HG02759 (cell line): ENCODE results near the gene RNF144A.
A peak's percentile ranks its signal among the peaks of the same experiment; 100 is the strongest.

Experiments used
- ATAC-seq: cut with Tn5 transposase; IDR thresholded peaks from one replicate; pipeline ENCODE4 v1.9.1; 2021; ENCODE audit warnings: mild to moderate bottlenecking, moderate library complexity; ENCODE audit not compliant: unreplicated experiment

The RNF144A gene

GRCh38 chr2:7071154-7071553, 153.9 kb downstream of the RNF144A start:
- no peak for ATAC-seq

- peak; percentile 84 for ATAC-seq
Measured at GRCh38 chr2:7071916-7072556, 154.8 kb downstream of the RNF144A start.

- ATAC-seq, result no peak
Measured at GRCh38 chr2:7073901-7074300, 156.7 kb downstream of the RNF144A start.

GRCh38 chr2:7075834-7076233, 158.6 kb downstream of the RNF144A start:
- ATAC-seq, result no peak

GRCh38 chr2:7077660-7078267, 160.6 kb downstream of the RNF144A start:
- ATAC-seq, result no peak

GRCh38 chr2:7083580-7084509, 166.6 kb downstream of the RNF144A start:
- ATAC-seq, result no peak

GRCh38 chr2:7084601-7085000, 167.4 kb downstream of the RNF144A start:
- ATAC-seq, result no peak

GRCh38 chr2:7089284-7089683, 172.1 kb downstream of the RNF144A start:
- no peak for ATAC-seq

- ATAC-seq, result no peak
Measured at GRCh38 chr2:7089898-7090510, 172.8 kb downstream of the RNF144A start.

- ATAC-seq, result no peak
Measured at GRCh38 chr2:7093376-7093775, 176.2 kb downstream of the RNF144A start.
